Measurements from ENCODE around the gene PNMA8B. TPM values are rescaled to one million over a fixed set of nuclear protein-coding genes. Genes with fewer than 3 reads are reported as not detected.

Gene PNMA8B
- total RNA-seq: 0.29 and 0.35 TPM in 2 replicates

GRCh38 chr19:46495786-46496099 lies at the start of gene PNMA8B:
TSS of gene PNMA8B (minus strand) at chr19:46495867. CDS start at chr19:46495465, 402 bp downstream.

GRCh38 chr19:46471116-46471733 lies 24.4 kb downstream of the PNMA8B start, which contains the start of gene PNMA8A:
TSS of gene PNMA8A (minus strand) at chr19:46471563. CDS start at chr19:46471035, 528 bp downstream.

Other genes starting within 250 kb of the PNMA8B start
- gene HIF3A, start 198.8 kb downstream of the PNMA8B start, total RNA-seq: 3.5 and 6.0 TPM in 2 replicates
- gene PPP5C, start 148.8 kb downstream of the PNMA8B start, total RNA-seq: 97.8 and 102 TPM in 2 replicates
- 22.2 and 22.5 TPM in 2 replicates for gene CCDC8, start 82.3 kb downstream of the PNMA8B start, total RNA-seq
- not detected in 2 replicates for gene PNMA8C, start 66.9 kb downstream of the PNMA8B start, total RNA-seq
- gene PNMA8A, start 24.3 kb downstream of the PNMA8B start, total RNA-seq: 3.2 and 3.4 TPM in 2 replicates
- 350 and 373 TPM in 2 replicates for gene CALM3, start 105.5 kb upstream of the PNMA8B start, total RNA-seq
- gene PTGIR, start 129.2 kb upstream of the PNMA8B start, total RNA-seq: 5.0 and 11.2 TPM in 2 replicates
- gene GNG8, start 140.3 kb upstream of the PNMA8B start, total RNA-seq: not detected in 2 replicates
- gene DACT3, start 165.3 kb upstream of the PNMA8B start, total RNA-seq: 4.0 and 5.1 TPM in 2 replicates
- gene PRKD2, start 221.2 kb upstream of the PNMA8B start, total RNA-seq: 23.4 and 25.2 TPM in 2 replicates